K562 (cell line): ENCODE data around the gene PACC1. TPM values are rescaled to one million over a fixed set of nuclear protein-coding genes. Genes with fewer than 3 reads are reported as not detected.

Experiments used
- ADNP ChIP-seq: fragments of 200-800 bp; sonication (Bioruptor generic); IDR thresholded peaks from 2 replicates; pipeline ENCODE4 v1.6.1; 2016; ENCODE audit warnings: missing genetic modification characterization, missing compliant biosample characterization
- ARHGAP35 ChIP-seq: fragments of 450-650 bp; IDR thresholded peaks from 2 replicates; pipeline ENCODE4 v1.6.1; 2018; ENCODE audit not compliant: partially characterized antibody
- BCOR ChIP-seq: fragments of 450-650 bp; IDR thresholded peaks from 2 replicates; pipeline ENCODE4 v1.6.1; 2016
- CAMTA2 ChIP-seq: fragments of 250-450 bp; sonication (Bioruptor Pico); conservative IDR thresholded peaks from 2 replicates; pipeline ENCODE4 v1.5.1; 2022
- CREM ChIP-seq: IDR thresholded peaks from 2 replicates; pipeline ENCODE4 v1.6.1; 2014; ENCODE audit warnings: antibody characterized with exemption, low read depth
- GABPB2 ChIP-seq: fragments of 250-450 bp; sonication (Bioruptor Pico); conservative IDR thresholded peaks from 2 replicates; pipeline ENCODE4 v1.5.1; 2021; ENCODE audit warnings: mild to moderate bottlenecking
- HMGN3 ChIP-seq: IDR thresholded peaks from 2 replicates; pipeline ENCODE4 v1.6.1; 2011; ENCODE audit warnings: borderline replicate concordance, low read depth, mild to moderate bottlenecking, mixed read lengths, low read length; ENCODE audit not compliant: insufficient read length; ENCODE audit errors: extremely low read depth
- NFYB ChIP-seq: IDR thresholded peaks from 2 replicates; pipeline ENCODE4 v1.6.1; 2011; ENCODE audit warnings: mild to moderate bottlenecking, moderate library complexity; ENCODE audit not compliant: insufficient read length; ENCODE audit errors: extremely low read depth
- NR2C1 ChIP-seq, 2 experiments: fragments of 450-650 bp; IDR thresholded peaks; 2 replicates each; pipeline ENCODE4 v1.6.1; 2017; ENCODE audit warnings: mild to moderate bottlenecking in 2 of 2, antibody characterized with exemption in 1 of 2, inconsistent platforms in 1 of 2, missing compliant biosample characterization in 1 of 2, missing genetic modification characterization in 1 of 2
- PML ChIP-seq: IDR thresholded peaks from 2 replicates; pipeline ENCODE4 v1.6.1; 2012; ENCODE audit warnings: low read length, inconsistent platforms
- POLR3A ChIP-seq: IDR thresholded peaks from 2 replicates; pipeline ENCODE4 v1.6.1; 2011; ENCODE audit warnings: borderline replicate concordance, mild to moderate bottlenecking, moderate library complexity; ENCODE audit not compliant: insufficient read length, insufficient read depth; ENCODE audit errors: extremely low read depth
- SREBF1 ChIP-seq: fragments of 150-350 bp; IDR thresholded peaks from 2 replicates; pipeline ENCODE4 v1.6.1; 2014; ENCODE audit warnings: antibody characterized with exemption, low read depth, low read length, borderline replicate concordance
- SRSF9 ChIP-seq: fragments of 200-400 bp; formaldehyde crosslinking; IDR thresholded peaks from 2 replicates; pipeline ENCODE4 v1.6.1; 2017; ENCODE audit warnings: low read depth, low read length, borderline replicate concordance
- THAP7 ChIP-seq: fragments of 250-450 bp; sonication (Bioruptor Pico); IDR thresholded peaks from 2 replicates; pipeline ENCODE4 v1.5.0; 2021
- TOE1 ChIP-seq, 2 experiments: fragments of 450-650 bp in 1 of 2; sonication (generic) in 1 of 2; formaldehyde crosslinking in 1 of 2; IDR thresholded peaks; 2 replicates each; pipeline versions ENCODE4 v1.7.1 to v1.8.0; 2016 to 2022; ENCODE audit warnings: borderline replicate concordance in 2 of 2, mild to moderate bottlenecking in 2 of 2, antibody characterized with exemption in 1 of 2, inconsistent platforms in 1 of 2, low read depth in 1 of 2, missing genetic modification reagents in 1 of 2, moderate library complexity in 1 of 2
- YBX1 ChIP-seq: fragments of 450-650 bp; IDR thresholded peaks from 2 replicates; pipeline ENCODE4 v1.7.1; 2016; ENCODE audit warnings: mild to moderate bottlenecking
- ZNF133 ChIP-seq: fragments of 250-450 bp; sonication (Bioruptor Pico); IDR thresholded peaks from 2 replicates; pipeline ENCODE4 v1.4.0; 2020; ENCODE audit warnings: mild to moderate bottlenecking
- ZNF3 ChIP-seq: fragments of 250-450 bp; sonication (Bioruptor Pico); IDR thresholded peaks from 2 replicates; pipeline ENCODE4 v1.5.0; 2021; ENCODE audit warnings: mild to moderate bottlenecking, moderate library complexity
- ZNF785 ChIP-seq: fragments of 250-450 bp; sonication (Bioruptor Pico); IDR thresholded peaks from 2 replicates; pipeline ENCODE4 v1.4.0; 2020; ENCODE audit warnings: mild to moderate bottlenecking
- ZNF79 ChIP-seq: fragments of 250-450 bp; sonication (Bioruptor Pico); IDR thresholded peaks from 2 replicates; pipeline ENCODE4 v1.4.0; 2020; ENCODE audit warnings: low read depth, mild to moderate bottlenecking, moderate library complexity
- polyA plus RNA-seq, 8 experiments: library from polyadenylated mRNA; depleted of rRNA in 4 of 8; stranded (reverse) in 5 of 8; unstranded in 3 of 8; fragments of >200 nt; fragmentation: Nextera tagmentation in 2 of 8; fragmentation: Illumina TruSeq in 1 of 8; extraction: Ambion mirVana in 2 of 8; extraction: Trizol in 1 of 8; gene quantifications; 2 replicates each; pipeline versions ENCODE4 v1.2.1 to v1.2.3, GENCODE V29; 2011 to 2014; ENCODE audit warnings: inconsistent platforms in 1 of 8, missing spikeins in 1 of 8
- total RNA-seq, 7 experiments: library from RNA; depleted of rRNA in 6 of 7; stranded (reverse); fragments of >200 nt in 6 of 7; fragmentation: Illumina TruSeq in 2 of 7; extraction: Trizol in 2 of 7; gene quantifications; 2 replicates each; pipeline versions ENCODE4 v1.2.1 to v1.2.3, GENCODE V29; 2011 to 2021; ENCODE audit warnings: low replicate concordance in 1 of 7
- TF ChIP-seq, protein P1 (sequence below), 2 experiments: fragments of 200-800 bp in 1 of 2; sonication (Bioruptor generic) in 1 of 2; sonication (generic) in 1 of 2; formaldehyde crosslinking in 1 of 2; IDR thresholded peaks in 1 of 2; conservative IDR thresholded peaks in 1 of 2; 2 replicates each; pipeline versions ENCODE4 v1.5.0 to v1.6.1; 2016 to 2020; ENCODE audit warnings: missing compliant biosample characterization in 1 of 2, missing genetic modification characterization in 1 of 2, missing genetic modification reagents in 1 of 2
- TF ChIP-seq, protein P2 (sequence below), 2 experiments: fragments of 450-650 bp; conservative IDR thresholded peaks; 2 replicates each; pipeline ENCODE4 v1.6.1; 2017; ENCODE audit warnings: mild to moderate bottlenecking in 2 of 2, moderate library complexity in 2 of 2
- TF ChIP-seq, protein P3 (sequence below): fragments of 250-450 bp; sonication (Bioruptor Pico); IDR thresholded peaks from 2 replicates; pipeline ENCODE4 v1.4.0; 2020; ENCODE audit warnings: mild to moderate bottlenecking

PACC1 gene
- total and polyA plus RNA-seq, 9 of the 15 experiments (the other 6 are each of a cell fraction or from before 2014, with no cell fraction given) = 7.1 to 19.3 (median 14.9) TPM

DNA sequence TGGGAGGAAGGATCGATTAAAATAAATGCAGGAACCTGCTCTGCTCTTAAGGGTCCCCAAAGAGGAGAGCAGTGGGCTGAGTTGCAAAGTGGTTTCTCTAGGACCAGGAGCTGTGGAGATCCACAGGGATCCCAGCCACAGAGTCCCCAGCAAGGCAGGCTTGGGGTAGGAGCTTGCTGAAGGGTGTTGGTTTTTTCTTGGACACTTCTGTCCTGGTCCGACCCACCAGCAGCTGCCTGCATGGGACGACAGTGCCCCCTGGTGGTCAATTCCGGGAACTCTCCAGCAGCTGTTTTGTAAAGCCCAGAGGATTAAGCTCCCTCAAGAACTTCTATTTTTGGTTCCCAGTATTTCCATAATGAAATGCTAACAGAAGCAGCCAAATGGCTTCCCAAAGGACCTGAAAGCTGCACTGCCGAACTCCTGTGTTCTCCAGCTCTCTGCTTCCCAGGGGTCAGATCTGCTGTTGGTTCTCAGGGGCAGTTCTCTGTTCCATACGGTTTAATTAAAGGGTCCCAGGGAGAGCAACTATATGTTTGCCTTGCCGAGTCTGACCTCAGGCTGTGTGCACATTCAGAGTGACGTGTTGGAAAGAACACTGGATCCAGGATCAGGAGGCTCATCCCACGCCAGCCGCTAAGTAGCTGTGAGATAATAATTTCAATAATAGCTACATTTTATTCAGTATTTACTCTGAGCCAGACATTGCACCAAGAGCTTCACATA, 41.3 kb upstream of the PACC1 start (continued):
- TF ChIP-seq, protein P1, sequence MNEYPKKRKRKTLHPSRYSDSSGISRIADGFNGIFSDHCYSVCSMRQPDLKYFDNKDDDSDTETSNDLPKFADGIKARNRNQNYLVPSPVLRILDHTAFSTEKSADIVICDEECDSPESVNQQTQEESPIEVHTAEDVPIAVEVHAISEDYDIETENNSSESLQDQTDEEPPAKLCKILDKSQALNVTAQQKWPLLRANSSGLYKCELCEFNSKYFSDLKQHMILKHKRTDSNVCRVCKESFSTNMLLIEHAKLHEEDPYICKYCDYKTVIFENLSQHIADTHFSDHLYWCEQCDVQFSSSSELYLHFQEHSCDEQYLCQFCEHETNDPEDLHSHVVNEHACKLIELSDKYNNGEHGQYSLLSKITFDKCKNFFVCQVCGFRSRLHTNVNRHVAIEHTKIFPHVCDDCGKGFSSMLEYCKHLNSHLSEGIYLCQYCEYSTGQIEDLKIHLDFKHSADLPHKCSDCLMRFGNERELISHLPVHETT (CRISPR knock-in tag; conservative IDR thresholded peaks at IDR 0.05 in 1 of 2, IDR thresholded peaks at IDR 0.05 in 1 of 2) = no peak
- TF ChIP-seq TOE1 (IDR thresholded peaks at IDR 0.05; ENCODE audit: borderline replicate concordance) = no peak
- no peak for TF ChIP-seq TOE1 (CRISPR knock-in tag; IDR thresholded peaks at IDR 0.05; ENCODE audit: borderline replicate concordance, low read depth)
- no peak for TF ChIP-seq ZNF133 (CRISPR knock-in tag)
- no peak for TF ChIP-seq PML
- TF ChIP-seq SRSF9 = no peak
- TF ChIP-seq, protein P2, sequence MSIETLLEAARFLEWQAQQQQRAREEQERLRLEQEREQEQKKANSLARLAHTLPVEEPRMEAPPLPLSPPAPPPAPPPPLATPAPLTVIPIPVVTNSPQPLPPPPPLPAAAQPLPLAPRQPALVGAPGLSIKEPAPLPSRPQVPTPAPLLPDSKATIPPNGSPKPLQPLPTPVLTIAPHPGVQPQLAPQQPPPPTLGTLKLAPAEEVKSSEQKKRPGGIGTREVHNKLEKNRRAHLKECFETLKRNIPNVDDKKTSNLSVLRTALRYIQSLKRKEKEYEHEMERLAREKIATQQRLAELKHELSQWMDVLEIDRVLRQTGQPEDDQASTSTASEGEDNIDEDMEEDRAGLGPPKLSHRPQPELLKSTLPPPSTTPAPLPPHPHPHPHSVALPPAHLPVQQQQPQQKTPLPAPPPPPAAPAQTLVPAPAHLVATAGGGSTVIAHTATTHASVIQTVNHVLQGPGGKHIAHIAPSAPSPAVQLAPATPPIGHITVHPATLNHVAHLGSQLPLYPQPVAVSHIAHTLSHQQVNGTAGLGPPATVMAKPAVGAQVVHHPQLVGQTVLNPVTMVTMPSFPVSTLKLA (conservative IDR thresholded peaks at IDR 0.05) = 0 out of 4 replicates have a peak, but pooled peaks of 1 of the 2 experiments have one; percentile 8
- no peak for TF ChIP-seq GABPB2 (CRISPR knock-in tag)
- no peak for TF ChIP-seq CREM
- no peak for TF ChIP-seq BCOR
- TF ChIP-seq, protein P3, sequence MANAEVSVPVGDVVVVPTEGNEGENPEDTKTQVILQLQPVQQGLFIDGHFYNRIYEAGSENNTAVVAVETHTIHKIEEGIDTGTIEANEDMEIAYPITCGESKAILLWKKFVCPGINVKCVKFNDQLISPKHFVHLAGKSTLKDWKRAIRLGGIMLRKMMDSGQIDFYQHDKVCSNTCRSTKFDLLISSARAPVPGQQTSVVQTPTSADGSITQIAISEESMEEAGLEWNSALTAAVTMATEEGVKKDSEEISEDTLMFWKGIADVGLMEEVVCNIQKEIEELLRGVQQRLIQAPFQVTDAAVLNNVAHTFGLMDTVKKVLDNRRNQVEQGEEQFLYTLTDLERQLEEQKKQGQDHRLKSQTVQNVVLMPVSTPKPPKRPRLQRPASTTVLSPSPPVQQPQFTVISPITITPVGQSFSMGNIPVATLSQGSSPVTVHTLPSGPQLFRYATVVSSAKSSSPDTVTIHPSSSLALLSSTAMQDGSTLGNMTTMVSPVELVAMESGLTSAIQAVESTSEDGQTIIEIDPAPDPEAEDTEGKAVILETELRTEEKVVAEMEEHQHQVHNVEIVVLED = no peak
- TF ChIP-seq HMGN3 = no peak
- no peak for TF ChIP-seq POLR3A
- no peak for TF ChIP-seq YBX1
- 0 out of 2 replicates have a peak, but pooled peaks have one; percentile 6 for TF ChIP-seq ZNF785
- no peak for TF ChIP-seq SREBF1
- no peak for TF ChIP-seq CAMTA2
- no peak for TF ChIP-seq NR2C1 (IDR thresholded peaks at IDR 0.05)
- TF ChIP-seq NR2C1 (tag; IDR thresholded peaks at IDR 0.05) = no peak
- TF ChIP-seq ZNF79 (CRISPR knock-in tag) = no peak
- no peak for TF ChIP-seq ADNP (tag)
- TF ChIP-seq ARHGAP35 = no peak
- TF ChIP-seq NFYB = no peak
- no peak for TF ChIP-seq ZNF3 (CRISPR knock-in tag)
- TF ChIP-seq THAP7 = no peak
